Skeletal muscle satellite cell (primary cell): ENCODE results near the gene DNAJC13.

Source experiments
- H3K27me3 ChIP-seq: 2 replicates; pipeline ENCODE4 v1.7.0; 2013; ENCODE audit warnings: low read length; ENCODE audit not compliant: control insufficient read depth, insufficient read depth
- H3K36me3 ChIP-seq: 2 replicates; pipeline ENCODE4 v1.7.0; 2013; ENCODE audit warnings: mild to moderate bottlenecking, control low read depth, low read length; ENCODE audit not compliant: insufficient read depth
- H3K4me1 ChIP-seq: 2 replicates; pipeline ENCODE4 v1.7.0; 2013; ENCODE audit warnings: low read length; ENCODE audit not compliant: control insufficient read depth, insufficient read depth
- H3K4me2 ChIP-seq: 2 replicates; pipeline ENCODE4 v1.7.0; 2013; ENCODE audit warnings: mild to moderate bottlenecking, low read length
- H3K4me3 ChIP-seq: 2 replicates; pipeline ENCODE4 v1.7.0; 2013; ENCODE audit warnings: low read length
- H3K9ac ChIP-seq: 2 replicates; pipeline ENCODE4 v1.7.0; 2013; ENCODE audit warnings: mild to moderate bottlenecking, low read depth, low read length, moderate library complexity
- H3K9me3 ChIP-seq: replicated peaks from 2 replicates; pipeline ENCODE4 v1.7.0; 2013; ENCODE audit warnings: mild to moderate bottlenecking, control low read depth, low read length

DNAJC13 gene

GRCh38 chr3:132499071-132499470 is 81.8 kb downstream of the DNAJC13 start:
- no peaks in the 10 kb centered on the region for H3K9me3 ChIP-seq
- H3K4me1 ChIP-seq = no peaks in the 10 kb centered on the region
- H3K4me2 ChIP-seq = no peak overlapping the region
- H3K36me3 ChIP-seq = peaks cover 85% of the 10 kb centered on the region
- H3K9ac ChIP-seq = no peak overlapping the region
- no peaks in the 10 kb centered on the region for H3K27me3 ChIP-seq
- H3K4me3 ChIP-seq = no peak overlapping the region

DNA sequence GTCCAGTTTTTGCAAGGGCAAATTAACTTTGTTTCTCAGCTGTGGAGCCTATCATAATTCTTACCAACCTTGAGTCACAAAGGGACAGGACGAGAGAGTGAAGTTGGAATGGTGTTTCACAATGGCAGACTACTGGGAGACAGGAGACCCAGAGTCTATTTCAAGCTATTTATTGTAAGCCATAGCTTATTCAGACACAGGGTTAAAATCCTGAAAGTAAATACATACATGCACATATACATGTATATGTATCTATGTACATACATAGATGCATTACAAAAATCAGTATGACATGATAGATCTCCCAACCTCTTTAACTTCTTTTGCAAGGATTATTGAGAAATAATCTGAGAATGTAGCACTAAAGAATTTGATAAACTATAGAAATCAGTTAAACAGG is 86.3 kb downstream of the DNAJC13 start:
- Histone ChIP-seq H3K4me3 (no peak overlapping the region), H3K9ac (no peak overlapping the region), H3K36me3 (peaks cover 83% of the 10 kb centered on the region), H3K4me2 (no peak overlapping the region), H3K4me1 (no peaks in the 10 kb centered on the region), H3K9me3 (no peaks in the 10 kb centered on the region), H3K27me3 (no peaks in the 10 kb centered on the region)

- Histone ChIP-seq H3K9ac (no peak overlapping the region), H3K9me3 (no peaks in the 10 kb centered on the region), H3K36me3 (peaks cover 85% of the 10 kb centered on the region), H3K27me3 (no peaks in the 10 kb centered on the region), H3K4me2 (no peak overlapping the region), H3K4me1 (no peaks in the 10 kb centered on the region), H3K4me3 (no peak overlapping the region)
These were observed 87.2 kb downstream of the DNAJC13 start for GRCh38 chr3:132504375-132504933.

DNA sequence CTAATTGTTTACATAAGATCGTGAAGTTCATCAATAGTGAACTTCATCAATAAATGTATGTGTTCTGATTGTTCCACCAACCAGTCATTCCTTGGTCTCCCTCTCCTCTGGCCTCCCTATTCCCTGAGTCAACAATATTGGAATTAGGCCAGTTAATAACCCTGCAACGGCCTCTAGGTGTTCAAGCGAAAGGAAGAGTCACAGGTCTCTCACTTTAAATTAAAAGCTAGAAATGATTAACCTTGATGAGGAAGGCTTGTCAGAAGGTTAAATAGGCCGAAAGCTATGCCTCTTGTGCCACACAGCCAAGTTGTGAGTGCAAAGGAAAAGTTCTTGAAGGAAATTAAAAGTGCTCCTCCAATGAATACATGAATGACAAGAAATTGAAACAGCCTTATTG is 90.4 kb downstream of the DNAJC13 start:
- no peak overlapping the region for H3K4me3 ChIP-seq
- H3K4me2 ChIP-seq = no peak overlapping the region
- no peak overlapping the region for H3K9ac ChIP-seq
- no peaks in the 10 kb centered on the region for H3K4me1 ChIP-seq
- H3K36me3 ChIP-seq = peaks cover 83% of the 10 kb centered on the region
- no peaks in the 10 kb centered on the region for H3K9me3 ChIP-seq
- no peaks in the 10 kb centered on the region for H3K27me3 ChIP-seq

- Histone ChIP-seq H3K4me1 (no peaks in the 10 kb centered on the region), H3K9me3 (no peaks in the 10 kb centered on the region), H3K9ac (no peak overlapping the region), H3K27me3 (no peaks in the 10 kb centered on the region), H3K4me3 (no peak overlapping the region), H3K4me2 (no peak overlapping the region), H3K36me3 (peaks cover 83% of the 10 kb centered on the region)
These were observed 91.8 kb downstream of the DNAJC13 start for GRCh38 chr3:132509096-132509495.

GRCh38 chr3:132509506-132509905 is 92.2 kb downstream of the DNAJC13 start:
- Histone ChIP-seq H3K36me3 (peaks cover 83% of the 10 kb centered on the region), H3K4me2 (no peak overlapping the region), H3K27me3 (no peaks in the 10 kb centered on the region), H3K4me1 (no peaks in the 10 kb centered on the region), H3K4me3 (no peak overlapping the region), H3K9ac (no peak overlapping the region), H3K9me3 (no peaks in the 10 kb centered on the region)

GRCh38 chr3:132513057-132513456 is 95.8 kb downstream of the DNAJC13 start:
- H3K36me3 ChIP-seq = peaks cover 90% of the 10 kb centered on the region

GRCh38 chr3:132517311-132517710 is 100.0 kb downstream of the DNAJC13 start:
- Histone ChIP-seq H3K9ac (no peak overlapping the region), H3K36me3 (peaks cover 79% of the 10 kb centered on the region), H3K27me3 (no peaks in the 10 kb centered on the region), H3K4me3 (no peak overlapping the region), H3K9me3 (no peaks in the 10 kb centered on the region), H3K4me2 (no peak overlapping the region), H3K4me1 (no peaks in the 10 kb centered on the region)

More at GRCh38 chr3:132513057-132513456, 95.8 kb downstream of the DNAJC13 start:
- Histone ChIP-seq H3K4me3 (no peak overlapping the region), H3K9ac (no peak overlapping the region), H3K4me2 (no peak overlapping the region), H3K27me3 (no peaks in the 10 kb centered on the region), H3K4me1 (no peaks in the 10 kb centered on the region), H3K9me3 (no peaks in the 10 kb centered on the region)

GRCh38 chr3:132519914-132520313 is 102.6 kb downstream of the DNAJC13 start:
- Histone ChIP-seq H3K36me3 (peaks cover 79% of the 10 kb centered on the region), H3K4me1 (no peaks in the 10 kb centered on the region), H3K9me3 (no peaks in the 10 kb centered on the region), H3K9ac (no peak overlapping the region), H3K4me3 (no peak overlapping the region), H3K27me3 (no peaks in the 10 kb centered on the region), H3K4me2 (no peak overlapping the region)

GRCh38 chr3:132521901-132522300 is 104.6 kb downstream of the DNAJC13 start:
- Histone ChIP-seq H3K9ac (no peak overlapping the region), H3K4me3 (no peak overlapping the region), H3K4me1 (no peaks in the 10 kb centered on the region), H3K9me3 (no peaks in the 10 kb centered on the region), H3K36me3 (peaks cover 79% of the 10 kb centered on the region), H3K27me3 (no peaks in the 10 kb centered on the region), H3K4me2 (no peak overlapping the region)

DNA sequence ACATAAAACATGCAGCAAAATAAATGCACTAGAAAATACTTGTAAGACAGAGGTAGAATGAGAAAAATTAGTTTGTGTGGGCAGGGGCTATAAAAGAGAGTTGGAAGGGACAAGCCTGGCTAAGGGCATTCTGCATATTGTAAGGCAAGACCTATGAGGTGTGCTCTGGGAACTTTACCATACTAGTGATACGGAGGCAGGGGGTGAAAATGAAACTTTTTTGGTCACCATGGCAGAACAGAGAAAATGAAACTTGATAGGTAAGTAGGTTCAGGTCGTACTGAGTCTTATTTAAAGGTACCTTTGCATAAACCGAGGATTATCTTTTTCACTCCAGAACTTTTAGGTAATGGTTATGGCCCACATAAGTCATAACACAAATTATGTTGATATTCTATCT is 105.1 kb downstream of the DNAJC13 start:
- H3K9me3 ChIP-seq = no peaks in the 10 kb centered on the region
- H3K4me1 ChIP-seq = no peaks in the 10 kb centered on the region
- no peak overlapping the region for H3K4me2 ChIP-seq
- H3K9ac ChIP-seq = no peak overlapping the region
- no peak overlapping the region for H3K4me3 ChIP-seq
- H3K36me3 ChIP-seq = peaks cover 77% of the 10 kb centered on the region
- no peaks in the 10 kb centered on the region for H3K27me3 ChIP-seq

DNA sequence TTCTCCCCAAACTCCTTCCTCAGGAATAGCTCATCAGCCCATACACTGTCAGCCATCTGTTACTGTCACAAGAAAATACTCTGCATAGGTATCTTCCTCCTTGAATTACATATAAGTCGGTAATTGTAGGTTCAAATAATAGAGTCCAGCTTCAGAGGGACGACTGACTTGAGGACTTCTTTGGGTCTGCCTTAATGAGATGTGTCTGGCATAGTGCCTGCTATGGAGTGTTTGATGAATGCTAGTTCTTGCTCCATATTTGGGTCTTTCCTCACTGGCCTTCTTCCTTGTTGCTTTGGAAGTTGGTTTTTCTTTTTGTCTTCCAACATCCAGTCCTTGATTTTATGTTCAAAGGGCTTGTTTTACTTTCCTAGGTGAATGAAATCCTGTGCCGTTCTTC is 113.3 kb downstream of the DNAJC13 start:
- peaks cover 69% of the 10 kb centered on the region for H3K36me3 ChIP-seq
- no peaks in the 10 kb centered on the region for H3K4me1 ChIP-seq

More for the DNA sequence above, 113.3 kb downstream of the DNAJC13 start:
- no peak overlapping the region for H3K4me3 ChIP-seq
- H3K4me2 ChIP-seq = no peak overlapping the region
- no peak overlapping the region for H3K9ac ChIP-seq
- no peaks in the 10 kb centered on the region for H3K9me3 ChIP-seq
- H3K27me3 ChIP-seq = no peaks in the 10 kb centered on the region
